ENCODE results near the gene LHFPL6.

DNA sequence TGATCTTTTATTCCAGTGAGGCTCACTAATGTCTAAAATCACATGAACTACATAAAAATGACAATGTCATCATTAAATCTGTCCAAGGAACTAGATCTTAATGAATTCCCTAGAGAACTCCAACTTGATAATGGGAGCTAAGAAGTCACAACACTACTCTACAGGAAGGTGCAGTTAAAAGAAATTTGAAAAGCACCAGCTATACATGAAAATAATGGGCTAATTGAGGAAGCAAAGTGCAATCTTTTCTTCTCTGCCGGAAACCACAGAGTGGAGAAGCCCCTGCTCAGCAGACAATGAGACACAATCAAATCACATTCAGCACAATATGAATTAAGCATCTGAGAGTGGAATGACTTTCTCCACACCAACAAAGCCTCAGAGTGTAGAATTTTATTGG lies 261.7 kb downstream of the LHFPL6 start:
- TF ChIP-seq, protein P1, sequence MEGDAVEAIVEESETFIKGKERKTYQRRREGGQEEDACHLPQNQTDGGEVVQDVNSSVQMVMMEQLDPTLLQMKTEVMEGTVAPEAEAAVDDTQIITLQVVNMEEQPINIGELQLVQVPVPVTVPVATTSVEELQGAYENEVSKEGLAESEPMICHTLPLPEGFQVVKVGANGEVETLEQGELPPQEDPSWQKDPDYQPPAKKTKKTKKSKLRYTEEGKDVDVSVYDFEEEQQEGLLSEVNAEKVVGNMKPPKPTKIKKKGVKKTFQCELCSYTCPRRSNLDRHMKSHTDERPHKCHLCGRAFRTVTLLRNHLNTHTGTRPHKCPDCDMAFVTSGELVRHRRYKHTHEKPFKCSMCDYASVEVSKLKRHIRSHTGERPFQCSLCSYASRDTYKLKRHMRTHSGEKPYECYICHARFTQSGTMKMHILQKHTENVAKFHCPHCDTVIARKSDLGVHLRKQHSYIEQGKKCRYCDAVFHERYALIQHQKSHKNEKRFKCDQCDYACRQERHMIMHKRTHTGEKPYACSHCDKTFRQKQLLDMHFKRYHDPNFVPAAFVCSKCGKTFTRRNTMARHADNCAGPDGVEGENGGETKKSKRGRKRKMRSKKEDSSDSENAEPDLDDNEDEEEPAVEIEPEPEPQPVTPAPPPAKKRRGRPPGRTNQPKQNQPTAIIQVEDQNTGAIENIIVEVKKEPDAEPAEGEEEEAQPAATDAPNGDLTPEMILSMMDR (IDR thresholded peaks at IDR 0.05) = no peak
- TF ChIP-seq POLR2A (IDR thresholded peaks at IDR 0.05) = no peak
